Measurements from ENCODE around the gene WNT3A. TPM values are rescaled to one million over a fixed set of nuclear protein-coding genes. Genes with fewer than 3 reads are reported as not detected.
A peak's percentile ranks its signal among the peaks of the same experiment; 100 is the strongest.

Gene WNT3A
- polyA plus RNA-seq, 1 of the 3 experiments (the other 2 are of a cell fraction), result not detected

GRCh38 chr1:228013131-228013934 lies 6.5 kb downstream of the WNT3A start:
- Histone ChIP-seq H3K36me3 (replicated peaks in 1 of 2; ENCODE audit: control insufficient read depth in 1 of 2, insufficient read depth in 2 of 2, low read length in 1 of 2) (no peaks in the 10 kb centered on the region), H3K9me3 (no peaks in the 10 kb centered on the region), H3K9me2 (no peaks in the 10 kb centered on the region), H3K4me1 (ENCODE audit: control insufficient read depth in 1 of 2, insufficient read depth in 2 of 2, low read depth in 1 of 2, low read length in 1 of 2) (peaks cover 0 to 6% of the 10 kb centered on the region in 2 experiments; a peak in 1 of 4 replicates), H3F3A (replicated peaks; ENCODE audit: insufficient read depth) (no peaks in the 10 kb centered on the region), H4K20me1 (ENCODE audit: insufficient read depth) (no peaks in the 10 kb centered on the region), H3K27ac (ENCODE audit: low read depth in 2 of 2, low read length in 1 of 2) (no peak overlapping the region), H3K4me3 (ENCODE audit: low read depth in 2 of 2, low read length in 1 of 2) (no peak overlapping the region), H3K79me2 (ENCODE audit: insufficient read depth) (no peaks in the 10 kb centered on the region), H2AFZ (ENCODE audit: low read depth) (no peak overlapping the region), H3K4me2 (no peak overlapping the region), H3K9ac (no peak overlapping the region), H3K27me3 (ENCODE audit: insufficient read depth) (peaks cover 12% of the 10 kb centered on the region)
- TF ChIP-seq RAD21 (IDR thresholded peaks at IDR 0.05; ENCODE audit: low read length) (no peak), RXRA (IDR thresholded peaks at IDR 0.05; ENCODE audit: borderline replicate concordance, low read depth) (no peak), FOXM1 (IDR thresholded peaks at IDR 0.05; ENCODE audit: low read depth) (no peak), GATA2 (CRISPR knock-in tag; IDR thresholded peaks at IDR 0.05) (no peak), NRF1 (IDR thresholded peaks at IDR 0.05; ENCODE audit: low read depth, low read length) (no peak), IRF3 (IDR thresholded peaks at IDR 0.05; ENCODE audit: low read depth, low read length) (no peak)
- no peak for DNase-seq
- ChIA-PET CTCF (interaction anchor here (1.2 to 1.4 kb wide), 3 partner anchors 9 to 251 kb away, joined by 3 to 7 read pairs (median 4); no protein-coding TSS in a partner anchor), POLR2A (no interaction called here)
- WGBS (ENCODE audit: low lambda C conversion rate), result 51% methylated on average over 15 of the region's 24 CpGs

GRCh38 chr1:228013935-228014930 lies 7.4 kb downstream of the WNT3A start:
- Histone ChIP-seq H3K4me2 (no peak overlapping the region), H3K27me3 (ENCODE audit: insufficient read depth) (peaks cover 3% of the 10 kb centered on the region; the same call in 1 of the 2 replicates), H3K9me3 (no peaks in the 10 kb centered on the region), H3K4me3 (ENCODE audit: low read depth in 2 of 2, low read length in 1 of 2) (no peak overlapping the region), H3K79me2 (ENCODE audit: insufficient read depth) (no peaks in the 10 kb centered on the region), H3K9me2 (no peaks in the 10 kb centered on the region), H4K20me1 (ENCODE audit: insufficient read depth) (no peaks in the 10 kb centered on the region), H3F3A (replicated peaks; ENCODE audit: insufficient read depth) (no peaks in the 10 kb centered on the region), H2AFZ (ENCODE audit: low read depth) (no peak overlapping the region), H3K36me3 (replicated peaks in 1 of 2; ENCODE audit: control insufficient read depth in 1 of 2, insufficient read depth in 2 of 2, low read length in 1 of 2) (no peaks in the 10 kb centered on the region), H3K4me1 (ENCODE audit: control insufficient read depth in 1 of 2, insufficient read depth in 2 of 2, low read depth in 1 of 2, low read length in 1 of 2) (peaks cover 0 to 6% of the 10 kb centered on the region in 2 experiments; a peak in 1 of 4 replicates), H3K9ac (no peak overlapping the region), H3K27ac (ENCODE audit: low read depth in 2 of 2, low read length in 1 of 2) (no peak overlapping the region)
- peak; percentile 75 for DNase-seq
- TF ChIP-seq RXRA (IDR thresholded peaks at IDR 0.05; ENCODE audit: borderline replicate concordance, low read depth), result no peak
- TF ChIP-seq NRF1 (IDR thresholded peaks at IDR 0.05; ENCODE audit: low read depth, low read length), result no peak
- TF ChIP-seq REST (IDR thresholded peaks at IDR 0.05; ENCODE audit: low read depth, low read length), result no peak
- no peak for TF ChIP-seq MAX (IDR thresholded peaks at IDR 0.05; ENCODE audit: low read depth)
- TF ChIP-seq CTCF (IDR thresholded peaks at IDR 0.05), result no peak
- TF ChIP-seq TCF12 (IDR thresholded peaks at IDR 0.05), result no peak
- no peak for TF ChIP-seq ELF1 (IDR thresholded peaks at IDR 0.05)
- CTCF ChIA-PET, result interaction anchor here (1.4 kb wide), 2 partner anchors 10 to 252 kb away, joined by 3 to 4 read pairs; no protein-coding TSS in a partner anchor
- POLR2A ChIA-PET, result no interaction called here
- WGBS (ENCODE audit: low lambda C conversion rate), result 39% methylated on average over 8 of the region's 21 CpGs

All from SK-N-SH (cell line).